GM18508 (cell line): ENCODE measurements around the gene PCDHB5.
"Not testable (repeated sequence)": the region's sequence is repeated elsewhere in the genome, so short reads cannot be mapped to it uniquely, and the experiment has no call there.

ENCODE experiments used
- ATAC-seq: cut with Tn5 transposase; IDR thresholded peaks from one replicate; pipeline ENCODE4 v1.9.1; 2021; ENCODE audit warnings: moderate number of reproducible peaks; ENCODE audit not compliant: insufficient read depth, unreplicated experiment

The PCDHB5 gene

DNA sequence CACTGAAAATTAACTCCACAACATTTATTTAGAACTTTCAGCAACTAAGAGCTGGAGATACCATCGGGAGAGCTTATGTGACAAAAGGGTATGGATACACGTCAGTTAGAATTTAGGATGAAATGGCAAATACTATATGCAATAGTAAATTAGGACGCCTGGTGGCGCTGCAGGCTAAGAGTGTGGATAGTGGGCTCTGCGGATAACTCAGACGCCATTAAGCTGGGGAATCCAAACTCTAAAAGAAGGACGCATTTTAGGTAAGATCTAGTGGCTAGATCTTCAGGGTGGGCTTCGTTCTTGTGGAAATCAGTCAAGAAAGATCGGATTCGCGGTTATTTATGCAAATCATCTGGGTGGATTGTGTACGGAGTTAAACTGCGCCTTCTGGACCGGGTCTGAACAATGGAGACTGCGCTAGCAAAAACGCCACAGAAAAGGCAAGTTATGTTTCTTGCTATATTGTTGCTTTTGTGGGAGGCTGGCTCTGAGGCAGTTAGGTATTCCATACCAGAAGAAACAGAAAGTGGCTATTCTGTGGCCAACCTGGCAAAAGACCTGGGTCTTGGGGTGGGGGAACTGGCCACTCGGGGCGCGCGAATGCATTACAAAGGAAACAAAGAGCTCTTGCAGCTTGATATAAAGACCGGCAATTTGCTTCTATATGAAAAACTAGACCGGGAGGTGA is at the start of gene PCDHB5:
PCDHB5 (plus strand) TSS at position 177 of the 688 bp plus-strand sequence; CDS start at position 406, 229 bp downstream.
- ATAC-seq: no peak

DNA sequence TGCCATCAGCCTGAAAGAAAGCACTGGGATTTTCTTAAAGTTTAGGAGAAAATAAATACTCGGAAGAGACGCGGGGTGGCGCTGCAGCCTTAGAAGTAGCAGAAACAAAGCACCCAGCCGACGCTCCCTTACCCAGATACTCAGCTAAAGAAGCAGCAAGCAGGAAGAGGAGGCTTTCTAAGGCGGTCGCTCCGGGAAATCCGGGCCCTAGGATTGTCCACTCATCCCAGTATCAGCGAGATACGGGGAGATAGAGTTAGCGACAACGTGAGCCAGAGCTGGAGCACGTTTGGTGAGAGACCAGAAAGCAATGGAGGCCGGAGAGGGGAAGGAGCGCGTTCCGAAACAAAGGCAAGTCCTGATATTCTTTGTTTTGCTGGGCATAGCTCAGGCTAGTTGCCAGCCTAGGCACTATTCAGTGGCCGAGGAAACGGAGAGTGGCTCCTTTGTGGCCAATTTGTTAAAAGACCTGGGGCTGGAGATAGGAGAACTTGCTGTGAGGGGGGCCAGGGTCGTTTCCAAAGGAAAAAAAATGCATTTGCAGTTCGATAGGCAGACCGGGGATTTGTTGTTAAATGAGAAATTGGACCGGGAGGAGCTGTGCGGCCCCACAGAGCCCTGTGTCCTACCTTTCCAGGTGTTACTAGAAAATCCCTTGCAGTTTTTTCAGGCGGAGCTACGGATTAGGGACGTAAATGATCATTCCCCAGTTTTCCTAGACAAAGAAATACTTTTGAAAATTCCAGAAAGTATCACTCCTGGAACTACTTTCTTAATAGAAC is 40.3 kb upstream of the PCDHB5 start, which contains the start of gene PCDHB2:
PCDHB2 (plus strand) TSS at position 135 of the 782 bp plus-strand sequence; CDS start at position 311, 176 bp downstream.
- ATAC-seq: no peak

DNA sequence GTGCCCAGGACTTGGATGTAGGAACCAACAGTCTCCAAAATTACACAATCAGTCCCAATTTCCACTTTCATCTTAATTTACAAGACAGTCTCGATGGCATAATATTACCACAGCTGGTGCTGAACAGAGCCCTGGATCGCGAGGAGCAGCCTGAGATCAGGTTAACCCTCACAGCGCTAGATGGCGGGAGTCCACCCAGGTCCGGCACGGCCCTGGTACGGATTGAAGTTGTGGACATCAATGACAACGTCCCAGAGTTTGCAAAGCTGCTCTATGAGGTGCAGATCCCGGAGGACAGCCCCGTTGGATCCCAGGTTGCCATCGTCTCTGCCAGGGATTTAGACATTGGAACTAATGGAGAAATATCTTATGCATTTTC is 39.8 kb upstream of the PCDHB5 start:
- ATAC-seq: no peak

- ATAC-seq: not testable (repeated sequence)
Observed at GRCh38 chr5:141096181-141096580, 38.8 kb upstream of the PCDHB5 start.

- not testable (repeated sequence) for ATAC-seq
Observed at GRCh38 chr5:141096586-141096985, 38.4 kb upstream of the PCDHB5 start.

- ATAC-seq: no peak
Observed at GRCh38 chr5:141100243-141100805, 34.7 kb upstream of the PCDHB5 start, which contains the start of gene PCDHB3. PCDHB3 (plus strand) TSS chr5:141100473; CDS start chr5:141100650, 177 bp downstream.

GRCh38 chr5:141101059-141101458 is 33.9 kb upstream of the PCDHB5 start:
- no peak for ATAC-seq

GRCh38 chr5:141102070-141102469 is 32.9 kb upstream of the PCDHB5 start:
- ATAC-seq: not testable (repeated sequence)

DNA sequence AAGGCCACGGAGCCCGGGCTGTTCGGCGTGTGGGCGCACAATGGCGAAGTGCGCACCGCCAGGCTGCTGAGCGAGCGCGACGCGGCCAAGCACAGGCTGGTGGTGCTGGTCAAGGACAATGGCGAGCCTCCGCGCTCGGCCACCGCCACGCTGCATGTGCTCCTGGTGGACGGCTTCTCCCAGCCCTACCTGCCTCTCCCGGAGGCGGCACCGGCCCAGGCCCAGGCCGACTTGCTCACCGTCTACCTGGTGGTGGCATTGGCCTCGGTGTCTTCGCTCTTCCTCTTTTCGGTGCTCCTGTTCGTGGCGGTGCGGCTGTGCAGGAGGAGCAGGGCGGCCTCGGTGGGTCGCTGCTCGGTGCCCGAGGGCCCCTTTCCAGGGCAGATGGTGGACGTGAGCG is 32.5 kb upstream of the PCDHB5 start:
- not testable (repeated sequence) for ATAC-seq

DNA sequence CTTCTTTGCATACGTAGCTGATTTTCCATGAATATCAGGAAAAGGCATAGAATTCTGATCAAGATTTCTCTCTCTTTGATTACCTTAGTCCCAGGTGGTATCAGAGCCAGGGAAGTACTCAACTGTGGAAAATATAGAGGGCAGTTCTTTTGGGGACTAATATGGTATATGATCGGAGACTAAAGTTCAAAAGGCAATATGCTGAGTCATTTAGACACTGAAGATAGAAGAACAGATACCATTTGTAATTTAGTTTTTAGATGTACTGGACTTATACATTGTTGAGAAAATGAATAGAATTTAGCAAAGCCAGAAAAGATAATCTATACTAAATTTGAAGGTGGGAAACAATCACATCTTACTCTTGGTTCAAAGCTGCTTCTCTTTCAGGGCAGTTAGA is 29.7 kb upstream of the PCDHB5 start:
- no peak for ATAC-seq

DNA sequence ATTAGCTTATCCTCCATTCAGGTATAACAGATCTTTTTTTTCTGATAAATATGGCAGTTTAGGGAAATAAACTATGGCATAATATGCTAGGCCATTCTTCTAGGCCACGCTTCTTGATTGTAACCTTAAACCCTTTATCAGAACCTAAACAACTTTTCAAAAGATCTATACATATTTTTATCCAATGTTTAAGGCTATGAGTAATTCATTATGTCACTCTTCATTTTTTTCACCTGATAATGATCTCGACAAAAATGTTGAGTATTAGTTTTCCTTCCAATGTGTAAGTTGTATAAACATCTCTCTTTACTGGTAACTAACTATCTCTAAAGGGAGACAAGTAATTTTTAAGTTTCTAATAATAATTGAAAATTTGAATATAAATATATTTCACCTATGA is 15.8 kb upstream of the PCDHB5 start:
- ATAC-seq: no peak

DNA sequence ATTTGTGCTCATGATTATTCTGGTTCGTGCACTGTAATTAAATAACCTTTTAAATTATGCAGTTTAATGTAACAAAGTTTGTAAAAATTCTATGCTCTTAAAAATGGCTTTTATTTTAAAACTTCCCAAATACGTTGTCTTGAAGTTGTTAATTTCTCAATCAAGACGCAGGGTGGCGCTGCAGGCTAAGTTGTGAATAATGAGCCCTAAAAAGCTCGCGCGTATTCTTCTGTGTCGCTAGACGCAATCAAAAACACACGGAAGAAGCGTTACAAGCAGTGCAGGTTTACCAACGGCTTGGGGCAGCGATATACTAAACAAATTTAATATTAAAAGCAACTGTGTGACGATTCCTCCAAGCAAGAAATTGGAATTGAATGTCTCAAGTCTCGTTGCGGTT is 13.4 kb upstream of the PCDHB5 start, which contains the start of gene PCDHB4:
PCDHB4 (plus strand) TSS at position 256 of the 400 bp plus-strand sequence. CDS start 181 bp downstream, outside the sequence.
- no peak for ATAC-seq

GRCh38 chr5:141121985-141122384 is 13.0 kb upstream of the PCDHB5 start:
- ATAC-seq: no peak

DNA sequence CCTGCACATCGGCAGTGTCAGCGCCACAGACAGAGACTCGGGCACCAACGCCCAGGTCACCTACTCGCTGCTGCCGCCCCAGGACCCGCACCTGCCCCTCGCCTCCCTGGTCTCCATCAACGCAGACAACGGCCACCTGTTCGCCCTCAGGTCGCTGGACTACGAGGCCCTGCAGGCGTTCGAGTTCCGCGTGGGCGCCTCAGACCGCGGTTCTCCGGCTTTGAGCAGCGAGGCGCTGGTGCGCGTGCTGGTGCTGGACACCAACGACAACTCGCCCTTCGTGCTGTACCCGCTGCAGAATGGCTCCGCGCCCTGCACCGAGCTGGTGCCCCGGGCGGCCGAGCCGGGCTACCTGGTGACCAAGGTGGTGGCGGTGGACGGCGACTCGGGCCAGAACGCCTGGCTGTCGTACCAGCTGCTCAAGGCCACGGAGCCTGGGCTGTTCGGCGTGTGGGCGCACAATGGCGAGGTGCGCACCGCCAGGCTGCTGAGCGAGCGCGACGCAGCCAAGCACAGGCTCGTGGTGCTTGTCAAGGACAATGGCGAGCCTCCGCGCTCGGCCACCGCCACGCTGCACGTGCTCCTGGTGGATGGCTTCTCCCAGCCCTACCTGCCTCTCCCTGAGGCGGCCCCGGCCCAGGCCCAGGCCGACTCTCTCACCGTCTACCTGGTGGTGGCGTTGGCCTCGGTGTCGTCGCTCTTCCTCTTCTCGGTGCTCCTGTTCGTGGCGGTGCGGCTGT is 11.4 kb upstream of the PCDHB5 start:
- ATAC-seq: not testable (repeated sequence)

DNA sequence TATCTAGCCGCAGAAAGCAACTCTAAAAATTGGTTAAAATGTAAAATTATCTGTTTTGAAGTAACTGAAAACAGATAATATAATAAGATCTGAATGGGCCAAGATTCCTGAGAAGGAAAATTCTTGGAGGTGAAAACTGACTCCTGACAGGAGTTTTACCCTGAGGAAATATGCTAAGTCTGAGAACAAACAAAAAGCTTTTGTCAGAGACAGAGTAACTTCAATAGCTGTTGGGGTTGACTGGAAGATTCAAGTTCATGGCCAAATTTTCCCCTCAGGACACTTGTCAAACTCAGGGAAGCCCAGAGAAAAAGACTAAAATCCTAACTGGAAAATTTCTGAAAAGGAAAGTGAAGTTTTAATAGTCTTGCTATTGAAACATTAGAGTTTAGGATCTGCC is 7.7 kb upstream of the PCDHB5 start:
- ATAC-seq: no peak

- no peak for ATAC-seq
Observed at GRCh38 chr5:141135718-141136266, 786 bp downstream of the PCDHB5 start.

DNA sequence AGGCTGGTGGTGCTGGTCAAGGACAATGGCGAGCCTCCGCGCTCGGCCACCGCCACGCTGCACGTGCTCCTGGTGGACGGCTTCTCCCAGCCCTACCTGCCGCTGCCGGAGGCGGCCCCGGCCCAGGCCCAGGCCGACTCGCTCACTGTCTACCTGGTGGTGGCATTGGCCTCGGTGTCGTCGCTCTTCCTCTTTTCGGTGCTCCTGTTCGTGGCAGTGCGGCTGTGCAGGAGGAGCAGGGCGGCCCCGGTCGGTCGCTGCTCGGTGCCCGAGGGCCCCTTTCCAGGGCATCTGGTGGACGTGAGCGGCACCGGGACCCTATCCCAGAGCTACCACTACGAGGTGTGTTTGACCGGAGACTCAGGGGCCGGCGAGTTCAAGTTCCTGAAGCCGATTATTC is 2.3 kb downstream of the PCDHB5 start:
- ATAC-seq: not testable (repeated sequence)

- no peak for ATAC-seq
Observed at GRCh38 chr5:141149812-141150211, 14.8 kb downstream of the PCDHB5 start, which contains the start of gene PCDHB6. PCDHB6 (plus strand) TSS chr5:141150057; CDS start chr5:141150258, 201 bp downstream.

DNA sequence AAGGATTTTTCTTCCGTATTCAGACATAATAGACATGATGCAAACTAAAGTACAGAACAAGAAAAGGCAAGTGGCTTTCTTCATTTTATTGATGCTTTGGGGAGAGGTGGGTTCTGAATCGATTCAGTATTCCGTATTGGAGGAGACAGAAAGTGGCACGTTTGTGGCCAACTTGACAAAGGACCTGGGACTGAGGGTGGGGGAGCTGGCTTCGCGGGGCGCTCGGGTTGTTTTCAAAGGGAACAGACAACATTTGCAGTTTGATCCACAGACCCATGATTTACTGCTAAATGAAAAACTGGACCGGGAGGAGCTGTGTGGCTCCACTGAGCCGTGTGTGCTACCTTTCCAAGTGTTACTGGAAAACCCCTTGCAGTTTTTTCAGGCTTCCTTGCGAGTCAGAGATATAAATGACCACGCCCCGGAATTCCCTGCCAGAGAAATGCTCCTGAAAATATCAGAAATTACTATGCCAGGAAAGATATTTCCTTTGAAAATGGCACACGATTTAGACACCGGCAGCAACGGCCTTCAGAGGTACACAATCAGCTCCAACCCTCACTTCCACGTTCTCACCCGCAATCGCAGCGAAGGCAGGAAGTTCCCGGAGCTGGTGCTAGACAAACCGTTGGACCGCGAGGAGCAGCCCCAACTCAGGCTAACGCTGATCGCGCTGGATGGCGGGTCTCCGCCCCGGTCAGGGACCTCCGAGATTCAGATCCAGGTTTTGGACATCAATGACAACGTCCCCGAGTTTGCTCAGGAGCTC is 15.4 kb downstream of the PCDHB5 start:
- ATAC-seq: no peak
